GM23248 (cell line): Measurements from ENCODE around the gene FREM1. TPM values are rescaled to one million over a fixed set of nuclear protein-coding genes. Genes with fewer than 3 reads are reported as not detected.
A peak's percentile ranks its signal among the peaks of the same experiment; 100 is the strongest.

Experiments used
- DNase-seq: peaks from one replicate; pipeline ENCODE4 v3.0.0-alpha.2; 2015
- H2AFZ ChIP-seq: fragments of 200-600 bp; sonication (generic); 2 replicates; pipeline ENCODE4 v1.6.1; 2016; ENCODE audit warnings: antibody characterized with exemption
- H3F3A ChIP-seq: fragments of 200-600 bp; sonication (generic); 2 replicates; pipeline ENCODE4 v1.6.1; 2016; ENCODE audit warnings: mild to moderate bottlenecking, antibody characterized with exemption, mixed run types; ENCODE audit not compliant: insufficient read depth
- H3K27ac ChIP-seq: fragments of 200-600 bp; sonication (generic); 2 replicates; pipeline ENCODE4 v1.5.1; 2016; ENCODE audit warnings: mild to moderate bottlenecking
- H3K27me3 ChIP-seq: fragments of 200-600 bp; sonication (generic); replicated peaks from 2 replicates; pipeline ENCODE4 v1.6.1; 2016; ENCODE audit warnings: mild to moderate bottlenecking; ENCODE audit not compliant: insufficient read depth
- H3K36me3 ChIP-seq: fragments of 200-600 bp; sonication (generic); 2 replicates; pipeline ENCODE4 v1.6.1; 2016; ENCODE audit warnings: low read depth, mild to moderate bottlenecking
- H3K4me1 ChIP-seq: fragments of 200-600 bp; sonication (generic); 2 replicates; pipeline ENCODE4 v1.6.1; 2016; ENCODE audit warnings: mild to moderate bottlenecking; ENCODE audit not compliant: insufficient read depth
- H3K4me2 ChIP-seq: fragments of 200-600 bp; sonication (generic); one replicate; pipeline ENCODE4 v1.6.1; 2016; ENCODE audit warnings: mild to moderate bottlenecking; ENCODE audit not compliant: unreplicated experiment
- H3K4me3 ChIP-seq: fragments of 200-600 bp; sonication (generic); 2 replicates; pipeline ENCODE4 v1.5.1; 2016; ENCODE audit warnings: mild to moderate bottlenecking
- H3K79me2 ChIP-seq: fragments of 200-600 bp; sonication (generic); 2 replicates; pipeline ENCODE4 v1.6.1; 2016; ENCODE audit warnings: mild to moderate bottlenecking; ENCODE audit not compliant: insufficient read depth
- H3K9ac ChIP-seq: fragments of 200-600 bp; sonication (generic); 2 replicates; pipeline ENCODE4 v1.6.1; 2016; ENCODE audit warnings: mild to moderate bottlenecking
- H3K9me2 ChIP-seq: fragments of 200-600 bp; sonication (generic); 2 replicates; pipeline ENCODE4 v1.6.1; 2016; ENCODE audit warnings: mixed run types, mild to moderate bottlenecking, moderate library complexity; ENCODE audit not compliant: insufficient read depth
- H3K9me3 ChIP-seq: fragments of 200-600 bp; sonication (generic); one replicate; pipeline ENCODE4 v1.6.1; 2017; ENCODE audit warnings: low read depth
- H4K20me1 ChIP-seq: fragments of 200-600 bp; sonication (generic); 2 replicates; pipeline ENCODE4 v1.6.0; 2016; ENCODE audit not compliant: insufficient read depth
- EZH2 ChIP-seq: fragments of 200-600 bp; sonication (generic); IDR thresholded peaks from 2 replicates; pipeline ENCODE4 v1.6.1; 2018; ENCODE audit warnings: antibody characterized with exemption, mild to moderate bottlenecking; ENCODE audit not compliant: insufficient read depth, poor library complexity, severe bottlenecking
- EZH2phosphoT487 ChIP-seq: fragments of 200-600 bp; sonication (generic); IDR thresholded peaks from 2 replicates; pipeline ENCODE4 v1.6.1; 2018; ENCODE audit warnings: antibody characterized with exemption, moderate library complexity, mild to moderate bottlenecking, low read depth; ENCODE audit not compliant: insufficient read depth
- WGBS, 2 experiments: methylation state at CpG; one replicate each; pipeline ENCODE4 v1.1.6; 2015 to 2017; ENCODE audit warnings: low lambda C conversion rate in 2 of 2, low coverage in 1 of 2; ENCODE audit errors: missing lambda C conversion rate in 2 of 2; 5-methylcytosine and 5-hydroxymethylcytosine counted together
- in situ Hi-C: fragments of 300-500 bp; cut with MboI; formaldehyde crosslinking; loops from 2 replicates; pipeline ENCODE4 v1.15.0; 2020
- polyA plus RNA-seq: library from polyadenylated mRNA; unstranded; fragments of >200 nt; fragmentation: Nextera tagmentation; extraction: Ambion mirVana; gene quantifications from 2 replicates; pipeline ENCODE4 v1.2.1, GENCODE V29; 2016
- total RNA-seq: library from RNA; depleted of rRNA; stranded (reverse); fragments of >200 nt; shearing (Covaris generic); gene quantifications from 2 replicates; pipeline ENCODE4 v1.2.3, GENCODE V29; 2014

The FREM1 gene
- total and polyA plus RNA-seq, 2 experiments from 2014 or later, result 0.11 to 0.31 TPM

DNA sequence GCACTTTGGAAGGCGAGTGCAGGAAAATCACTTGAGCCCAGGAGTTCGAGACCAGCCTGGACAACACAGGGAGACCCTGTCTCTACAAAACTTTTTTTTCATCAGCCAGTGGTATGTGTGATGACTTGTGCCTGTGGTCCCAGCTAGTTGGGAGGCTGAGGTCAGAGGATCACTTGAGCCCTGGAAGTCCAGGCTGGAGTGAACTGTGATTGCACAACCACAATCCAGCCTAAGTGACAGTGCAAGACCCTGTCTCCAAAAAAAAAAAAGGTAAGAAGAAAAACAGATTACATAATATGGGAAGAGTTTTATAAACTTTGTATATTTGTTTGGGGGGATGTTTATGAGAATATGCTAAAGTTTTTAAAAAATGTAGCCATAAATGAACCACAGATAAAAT lies 111.2 kb downstream of the FREM1 start:
- H3K4me3 ChIP-seq, result no peak overlapping the region
- 91 to 92% methylated on average over 2 of the region's 2 CpGs for WGBS, 2 experiments
- H3K9me3 ChIP-seq, result no peaks in the 10 kb centered on the region
- TF ChIP-seq EZH2phosphoT487, result no peak
- no peak for TF ChIP-seq EZH2
- no peak overlapping the region for H3K4me2 ChIP-seq
- in situ Hi-C loops, result no loop called here
- no peak overlapping the region for H3K9ac ChIP-seq
- no peaks in the 10 kb centered on the region for H3K27me3 ChIP-seq
- H3K36me3 ChIP-seq, result no peaks in the 10 kb centered on the region
- H3K27ac ChIP-seq, result no peak overlapping the region
- no peaks in the 10 kb centered on the region for H3F3A ChIP-seq
- no peaks in the 10 kb centered on the region for H3K4me1 ChIP-seq
- DNase-seq, result no peak
- no peaks in the 10 kb centered on the region for H3K79me2 ChIP-seq
- no peak overlapping the region for H2AFZ ChIP-seq
- no peaks in the 10 kb centered on the region for H3K9me2 ChIP-seq
- no peaks in the 10 kb centered on the region for H4K20me1 ChIP-seq

DNA sequence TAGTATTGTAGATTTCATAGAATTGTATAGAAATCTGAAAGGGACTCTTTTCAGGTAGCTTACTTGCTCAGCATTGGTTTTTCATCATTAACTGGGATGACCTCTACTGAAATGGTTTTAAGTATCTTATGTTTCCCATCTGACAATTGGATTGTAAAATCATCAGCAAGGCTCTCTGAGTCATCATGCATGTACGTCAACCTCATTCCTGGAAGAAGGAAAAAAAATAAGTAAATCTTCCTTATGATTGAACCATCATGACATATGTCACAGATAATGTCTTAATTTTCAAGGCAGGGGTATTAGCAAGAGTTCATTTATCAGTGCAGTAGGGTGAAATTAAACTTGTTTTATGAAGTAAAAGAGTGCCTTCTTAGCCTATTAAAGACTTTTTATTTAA lies 112.8 kb downstream of the FREM1 start:
- no peaks in the 10 kb centered on the region for H3K27me3 ChIP-seq
- H3K4me1 ChIP-seq, result no peaks in the 10 kb centered on the region
- no peaks in the 10 kb centered on the region for H3K9me2 ChIP-seq
- TF ChIP-seq EZH2phosphoT487 (no peak), EZH2 (no peak)
- H3K4me3 ChIP-seq, result no peak overlapping the region
- no peak overlapping the region for H3K27ac ChIP-seq
- H4K20me1 ChIP-seq, result no peaks in the 10 kb centered on the region
- no peak overlapping the region for H2AFZ ChIP-seq
- peak; percentile 23 for DNase-seq
- H3F3A ChIP-seq, result no peaks in the 10 kb centered on the region
- H3K9me3 ChIP-seq, result no peaks in the 10 kb centered on the region
- no peaks in the 10 kb centered on the region for H3K36me3 ChIP-seq
- no peak overlapping the region for H3K4me2 ChIP-seq
- H3K79me2 ChIP-seq, result no peaks in the 10 kb centered on the region
- WGBS, 2 experiments, result 32 to 48% methylated on average over 1 of the region's 1 CpG
- in situ Hi-C loops, result no loop called here
- no peak overlapping the region for H3K9ac ChIP-seq

DNA sequence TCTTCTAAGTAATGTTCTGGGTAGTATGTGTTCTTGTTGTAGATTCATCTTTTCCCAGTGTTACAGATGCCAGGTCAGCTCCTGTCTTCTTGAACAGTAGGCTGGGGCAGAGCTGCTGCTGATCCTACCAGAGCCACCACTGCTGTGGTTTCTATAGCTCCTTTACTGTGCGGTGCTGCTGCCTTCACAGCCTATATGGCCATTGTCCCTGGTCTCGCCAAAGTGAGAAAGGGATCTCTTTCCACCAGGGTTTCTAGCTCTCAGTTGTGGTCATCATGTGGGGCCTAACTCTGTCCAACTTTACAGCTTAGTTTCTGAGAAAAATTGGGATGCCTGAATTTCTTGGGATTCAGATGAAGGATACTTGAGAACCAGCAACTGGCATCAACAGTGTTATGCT lies 116.8 kb downstream of the FREM1 start:
- in situ Hi-C loops, result no loop called here
- no peaks in the 10 kb centered on the region for H3K36me3 ChIP-seq
- H3K4me1 ChIP-seq, result no peaks in the 10 kb centered on the region
- H3F3A ChIP-seq, result no peaks in the 10 kb centered on the region
- H3K9ac ChIP-seq, result no peak overlapping the region
- WGBS, 2 experiments, result 85 to 90% methylated on average over 2 of the region's 2 CpGs
- no peaks in the 10 kb centered on the region for H3K79me2 ChIP-seq
- DNase-seq, result no peak
- H3K4me2 ChIP-seq, result no peak overlapping the region
- H2AFZ ChIP-seq, result no peak overlapping the region
- H3K4me3 ChIP-seq, result no peak overlapping the region
- TF ChIP-seq EZH2phosphoT487 (no peak), EZH2 (no peak)
- H3K9me3 ChIP-seq, result no peaks in the 10 kb centered on the region
- no peak overlapping the region for H3K27ac ChIP-seq
- H3K27me3 ChIP-seq, result no peaks in the 10 kb centered on the region
- no peaks in the 10 kb centered on the region for H4K20me1 ChIP-seq
- no peaks in the 10 kb centered on the region for H3K9me2 ChIP-seq

DNA sequence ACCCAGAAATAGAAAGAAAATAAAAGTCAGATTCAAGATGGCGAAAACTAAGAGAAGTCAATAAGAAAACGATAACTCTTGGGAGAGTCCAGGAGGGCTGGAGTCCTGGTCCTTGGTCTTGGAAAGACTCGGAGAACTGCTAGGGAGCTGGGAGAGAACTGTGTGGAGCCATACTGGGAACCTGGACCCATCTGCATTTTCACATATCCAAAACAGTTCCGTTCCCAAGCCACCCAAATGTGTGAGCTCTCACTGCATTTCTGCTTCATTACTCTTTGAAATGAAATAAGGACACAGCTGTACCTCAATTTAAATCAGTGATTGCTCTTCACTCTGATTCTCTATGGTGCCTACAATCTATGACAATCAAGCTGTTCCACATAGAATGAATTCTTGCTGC lies 119.6 kb downstream of the FREM1 start:
- WGBS, 2 experiments, result 70 to 72% methylated on average over 4 of the region's 4 CpGs
- no peaks in the 10 kb centered on the region for H3K9me3 ChIP-seq
- no peak for TF ChIP-seq EZH2
- no peak for TF ChIP-seq EZH2phosphoT487
- H3K4me2 ChIP-seq, result no peak overlapping the region
- no peaks in the 10 kb centered on the region for H3K36me3 ChIP-seq
- no peaks in the 10 kb centered on the region for H3K79me2 ChIP-seq
- no peak overlapping the region for H3K27ac ChIP-seq
- no peaks in the 10 kb centered on the region for H3F3A ChIP-seq
- no peak overlapping the region for H2AFZ ChIP-seq
- no peak overlapping the region for H3K4me3 ChIP-seq
- in situ Hi-C loops, result no loop called here
- no peaks in the 10 kb centered on the region for H3K9me2 ChIP-seq
- H3K4me1 ChIP-seq, result no peaks in the 10 kb centered on the region
- no peaks in the 10 kb centered on the region for H3K27me3 ChIP-seq
- H3K9ac ChIP-seq, result no peak overlapping the region
- no peak for DNase-seq
- no peaks in the 10 kb centered on the region for H4K20me1 ChIP-seq

DNA sequence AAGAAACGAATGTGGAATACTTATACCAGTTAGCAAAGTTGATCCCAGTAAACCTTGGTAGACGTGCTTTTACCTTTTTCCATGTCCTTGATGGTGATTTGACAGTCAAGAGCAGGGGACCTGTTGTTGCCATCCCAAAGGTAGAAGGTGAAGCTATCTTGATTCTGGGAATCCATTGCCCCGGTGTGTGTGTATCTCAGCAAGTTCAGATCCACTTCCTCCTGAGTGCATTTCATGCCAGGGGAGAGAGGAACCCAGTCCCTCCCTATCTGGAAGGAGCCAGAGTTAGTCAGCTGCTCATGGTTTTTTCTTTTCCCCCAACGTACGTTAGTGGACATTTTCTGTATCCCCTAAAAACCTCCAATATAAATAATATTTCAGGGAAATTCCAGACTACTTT lies 121.4 kb downstream of the FREM1 start:
- Histone ChIP-seq H3K4me1 (no peaks in the 10 kb centered on the region), H3F3A (no peaks in the 10 kb centered on the region), H3K79me2 (no peaks in the 10 kb centered on the region), H3K27me3 (no peaks in the 10 kb centered on the region), H3K9ac (no peak overlapping the region), H3K4me2 (no peak overlapping the region), H3K9me3 (no peaks in the 10 kb centered on the region), H3K27ac (no peak overlapping the region), H4K20me1 (no peaks in the 10 kb centered on the region), H3K36me3 (no peaks in the 10 kb centered on the region), H3K4me3 (no peak overlapping the region), H3K9me2 (no peaks in the 10 kb centered on the region), H2AFZ (no peak overlapping the region)
- in situ Hi-C loops, result no loop called here
- no peak for DNase-seq
- 45 to 51% methylated on average over 5 of the region's 5 CpGs for whole genome bisulfite sequencing, 2 experiments
- TF ChIP-seq EZH2, result no peak
